ENCODE data around the gene SLC46A2. TPM values are rescaled to one million over a fixed set of nuclear protein-coding genes. Genes with fewer than 3 reads are reported as not detected.

Gene SLC46A2
- total RNA-seq, 2 experiments from 2014 or later, result not detected

DNA sequence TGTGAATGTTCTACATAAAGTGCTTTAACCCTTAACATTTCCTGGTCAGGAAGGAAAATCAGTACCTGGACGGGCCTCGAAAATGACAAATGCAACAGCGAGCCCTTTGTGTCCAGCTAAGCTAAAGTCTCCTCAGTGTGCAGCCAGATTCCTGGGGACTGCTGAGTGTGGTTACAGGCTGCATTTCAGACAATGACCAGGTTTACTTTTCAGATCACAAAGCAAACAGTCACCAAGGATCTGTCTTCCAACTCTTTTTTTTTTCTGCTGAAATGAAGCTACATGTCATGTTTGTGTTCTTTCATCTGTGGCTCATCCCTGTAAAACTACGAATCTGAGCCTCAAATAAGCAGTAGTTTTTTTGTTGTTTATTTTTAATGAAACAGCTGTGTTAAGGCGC is 20.8 kb downstream of the SLC46A2 start:
- no peak for DNase-seq (ENCODE audit: low spot score)
- BruUV-seq (replicated peaks), result no TSS peak
- Histone ChIP-seq H3K9me3 (ENCODE audit: low read length) (no peaks in the 10 kb centered on the region), H2AFZ (ENCODE audit: low read length) (no peak overlapping the region), H3K4me2 (ENCODE audit: low read length) (no peak overlapping the region), H3K4me1 (ENCODE audit: insufficient read depth, low read length, poor library complexity, severe bottlenecking) (peaks cover 7% of the 10 kb centered on the region), H3K4me3 (ENCODE audit: low read depth, low read length, poor library complexity, severe bottlenecking) (no peak overlapping the region), H4K20me1 (ENCODE audit: insufficient read depth, low read length) (no peaks in the 10 kb centered on the region), H3K36me3 (ENCODE audit: insufficient read depth, low read length) (no peaks in the 10 kb centered on the region), H3K27ac (ENCODE audit: low read depth, low read length, poor library complexity, severe bottlenecking) (no peak overlapping the region), H3K9me2 (ENCODE audit: insufficient read depth, low read length) (no peaks in the 10 kb centered on the region), H3K79me2 (ENCODE audit: insufficient read depth, low read depth, low read length) (no peaks in the 10 kb centered on the region)
- POLR2A ChIA-PET, result interaction anchor here (0.5 to 1.2 kb wide), 5 partner anchors 9 to 372 kb away, joined by 3 to 4 read pairs (median 3); no protein-coding TSS in a partner anchor
- CTCF ChIA-PET (ENCODE audit: unreplicated experiment), result no interaction called here
- no peak for TF ChIP-seq EZH2phosphoT487 (IDR thresholded peaks at IDR 0.05; ENCODE audit: borderline replicate concordance, low read depth, low read length)
- TF ChIP-seq, protein P1, sequence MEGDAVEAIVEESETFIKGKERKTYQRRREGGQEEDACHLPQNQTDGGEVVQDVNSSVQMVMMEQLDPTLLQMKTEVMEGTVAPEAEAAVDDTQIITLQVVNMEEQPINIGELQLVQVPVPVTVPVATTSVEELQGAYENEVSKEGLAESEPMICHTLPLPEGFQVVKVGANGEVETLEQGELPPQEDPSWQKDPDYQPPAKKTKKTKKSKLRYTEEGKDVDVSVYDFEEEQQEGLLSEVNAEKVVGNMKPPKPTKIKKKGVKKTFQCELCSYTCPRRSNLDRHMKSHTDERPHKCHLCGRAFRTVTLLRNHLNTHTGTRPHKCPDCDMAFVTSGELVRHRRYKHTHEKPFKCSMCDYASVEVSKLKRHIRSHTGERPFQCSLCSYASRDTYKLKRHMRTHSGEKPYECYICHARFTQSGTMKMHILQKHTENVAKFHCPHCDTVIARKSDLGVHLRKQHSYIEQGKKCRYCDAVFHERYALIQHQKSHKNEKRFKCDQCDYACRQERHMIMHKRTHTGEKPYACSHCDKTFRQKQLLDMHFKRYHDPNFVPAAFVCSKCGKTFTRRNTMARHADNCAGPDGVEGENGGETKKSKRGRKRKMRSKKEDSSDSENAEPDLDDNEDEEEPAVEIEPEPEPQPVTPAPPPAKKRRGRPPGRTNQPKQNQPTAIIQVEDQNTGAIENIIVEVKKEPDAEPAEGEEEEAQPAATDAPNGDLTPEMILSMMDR (conservative IDR thresholded peaks at IDR 0.05; ENCODE audit: low read length), result no peak
- intact Hi-C loops (cut with micrococcal nuclease; ENCODE audit: unreplicated experiment), result no loop called here

- H3K4me1 ChIP-seq (ENCODE audit: insufficient read depth, low read length, poor library complexity, severe bottlenecking), result peaks cover 7% of the 10 kb centered on the region
- intact Hi-C loops (cut with micrococcal nuclease; ENCODE audit: unreplicated experiment), result no loop called here
- no TSS peak for BruUV-seq (replicated peaks)
- H3K36me3 ChIP-seq (ENCODE audit: insufficient read depth, low read length), result no peaks in the 10 kb centered on the region
- H3K79me2 ChIP-seq (ENCODE audit: insufficient read depth, low read depth, low read length), result no peaks in the 10 kb centered on the region
- H3K9me2 ChIP-seq (ENCODE audit: insufficient read depth, low read length), result no peaks in the 10 kb centered on the region
- CTCF ChIA-PET (ENCODE audit: unreplicated experiment), result interaction anchor here (0.6 kb wide), 1 partner anchor 1249 kb away, joined by 3 read pairs; no protein-coding TSS in a partner anchor
- no peak overlapping the region for H3K4me3 ChIP-seq (ENCODE audit: low read depth, low read length, poor library complexity, severe bottlenecking)
- POLR2A ChIA-PET, result interaction anchor here (0.5 to 1.0 kb wide), 4 partner anchors 8 to 371 kb away, joined by 3 to 4 read pairs (median 3); no protein-coding TSS in a partner anchor
- no peak overlapping the region for H2AFZ ChIP-seq (ENCODE audit: low read length)
- H3K9me3 ChIP-seq (ENCODE audit: low read length), result no peaks in the 10 kb centered on the region
- DNase-seq (ENCODE audit: low spot score), result no peak
- TF ChIP-seq, protein P1 (conservative IDR thresholded peaks at IDR 0.05; ENCODE audit: low read length), result no peak
- no peak for TF ChIP-seq EZH2phosphoT487 (IDR thresholded peaks at IDR 0.05; ENCODE audit: borderline replicate concordance, low read depth, low read length)
- no peaks in the 10 kb centered on the region for H4K20me1 ChIP-seq (ENCODE audit: insufficient read depth, low read length)
- no peak overlapping the region for H3K4me2 ChIP-seq (ENCODE audit: low read length)
- no peak overlapping the region for H3K27ac ChIP-seq (ENCODE audit: low read depth, low read length, poor library complexity, severe bottlenecking)
These were observed 21.6 kb downstream of the SLC46A2 start for GRCh38 chr9:112869041-112869529.

- TF ChIP-seq, protein P1 (conservative IDR thresholded peaks at IDR 0.05; ENCODE audit: low read length), result no peak
- TF ChIP-seq EZH2phosphoT487 (IDR thresholded peaks at IDR 0.05; ENCODE audit: borderline replicate concordance, low read depth, low read length), result no peak
- CTCF ChIA-PET (ENCODE audit: unreplicated experiment), result no interaction called here
- BruUV-seq (replicated peaks), result no TSS peak
- Histone ChIP-seq H3K9me2 (ENCODE audit: insufficient read depth, low read length) (no peaks in the 10 kb centered on the region), H3K27ac (ENCODE audit: low read depth, low read length, poor library complexity, severe bottlenecking) (no peak overlapping the region), H3K79me2 (ENCODE audit: insufficient read depth, low read depth, low read length) (no peaks in the 10 kb centered on the region), H2AFZ (ENCODE audit: low read length) (no peak overlapping the region), H3K4me1 (ENCODE audit: insufficient read depth, low read length, poor library complexity, severe bottlenecking) (peaks cover 10% of the 10 kb centered on the region), H3K9me3 (ENCODE audit: low read length) (no peaks in the 10 kb centered on the region), H4K20me1 (ENCODE audit: insufficient read depth, low read length) (0 out of 2 replicates have a peak, but pooled peaks cover 6% of the 10 kb centered on the region), H3K4me3 (ENCODE audit: low read depth, low read length, poor library complexity, severe bottlenecking) (no peak overlapping the region), H3K36me3 (ENCODE audit: insufficient read depth, low read length) (no peaks in the 10 kb centered on the region), H3K4me2 (ENCODE audit: low read length) (no peak overlapping the region)
- intact Hi-C loops (cut with micrococcal nuclease; ENCODE audit: unreplicated experiment), result no loop called here
- POLR2A ChIA-PET, result interaction anchor here (0.7 kb wide), 1 partner anchor 945 kb away, joined by 3 read pairs; no protein-coding TSS in a partner anchor
- no peak for DNase-seq (ENCODE audit: low spot score)
These were observed 22.2 kb downstream of the SLC46A2 start for GRCh38 chr9:112868461-112868860.

Data from OCI-LY7 (cell line).